DND-41 (cell line): ENCODE measurements around the gene OR2T29.

Experiments
- ATAC-seq: fragments of 200-7000 bp; cut with Tn5 transposase; 3 replicates; pipeline ENCODE4 v1.9.1; 2021; ENCODE audit warnings: low read depth; ENCODE audit not compliant: insufficient read depth
- DNase-seq: peaks from one replicate; pipeline ENCODE4 v3.0.0-alpha.2; 2020
- H2AFZ ChIP-seq: 2 replicates; pipeline ENCODE4 v1.6.0; 2012; ENCODE audit warnings: low read depth, low read length
- H3K27ac ChIP-seq: 2 replicates; pipeline ENCODE4 v1.5.1; 2012; ENCODE audit warnings: low read length, inconsistent platforms
- H3K27me3 ChIP-seq: fragments of 200-600 bp; sonication (generic); 2 replicates; pipeline ENCODE4 v1.6.0; 2012; ENCODE audit warnings: low read length, mild to moderate bottlenecking, inconsistent platforms; ENCODE audit not compliant: insufficient read depth, poor library complexity
- H3K36me3 ChIP-seq: 2 replicates; pipeline ENCODE4 v1.5.1; 2012; ENCODE audit warnings: low read length, inconsistent platforms; ENCODE audit not compliant: insufficient read depth
- H3K4me1 ChIP-seq: 2 replicates; pipeline ENCODE4 v1.5.1; 2012; ENCODE audit warnings: mild to moderate bottlenecking, low read length; ENCODE audit not compliant: insufficient read depth
- H3K4me2 ChIP-seq: 2 replicates; pipeline ENCODE4 v1.6.0; 2012; ENCODE audit warnings: mild to moderate bottlenecking, moderate library complexity, low read length, inconsistent platforms; ENCODE audit not compliant: insufficient read depth
- H3K4me3 ChIP-seq, 2 experiments: fragments of 200-600 bp in 1 of 2; shearing (Covaris generic) in 1 of 2; 2 replicates each; pipeline ENCODE4 v1.5.1; 2012 to 2016; ENCODE audit warnings: inconsistent platforms in 2 of 2, low read length in 2 of 2, mild to moderate bottlenecking in 2 of 2, low read depth in 1 of 2, moderate library complexity in 1 of 2
- H3K79me2 ChIP-seq: 2 replicates; pipeline ENCODE4 v1.6.0; 2012; ENCODE audit warnings: low read length, inconsistent platforms; ENCODE audit not compliant: insufficient read depth
- H3K9ac ChIP-seq: 2 replicates; pipeline ENCODE4 v1.6.0; 2012; ENCODE audit warnings: low read depth, mild to moderate bottlenecking, inconsistent platforms, low read length, moderate library complexity
- H3K9me3 ChIP-seq: 2 replicates; pipeline ENCODE4 v1.5.1; 2012; ENCODE audit warnings: low read length, moderate library complexity, mild to moderate bottlenecking, inconsistent platforms; ENCODE audit not compliant: insufficient read depth, severe bottlenecking
- H4K20me1 ChIP-seq: 2 replicates; pipeline ENCODE4 v1.6.0; 2012; ENCODE audit warnings: low read length; ENCODE audit not compliant: insufficient read depth
- CTCF ChIP-seq: IDR thresholded peaks from 2 replicates; pipeline ENCODE4 v1.5.1; 2012; ENCODE audit warnings: borderline replicate concordance, low read length, moderate library complexity, mild to moderate bottlenecking; ENCODE audit not compliant: poor library complexity, severe bottlenecking; ENCODE audit errors: extremely low read depth
- EZH2 ChIP-seq: IDR thresholded peaks from 3 replicates; pipeline ENCODE4 v1.6.1; 2012; ENCODE audit warnings: borderline replicate concordance, low read depth, mild to moderate bottlenecking, moderate library complexity, low read length, inconsistent platforms; ENCODE audit not compliant: severe bottlenecking

The OR2T29 gene

GRCh38 chr1:248590055-248590454, 27.5 kb upstream of the OR2T29 start:
- no peak overlapping the region for H3K4me2 ChIP-seq
- H3K36me3 ChIP-seq, result no peaks in the 10 kb centered on the region
- H3K4me3 ChIP-seq, result no peak overlapping the region
- no peaks in the 10 kb centered on the region for H3K4me1 ChIP-seq
- H3K79me2 ChIP-seq, result no peaks in the 10 kb centered on the region
- H2AFZ ChIP-seq, result no peak overlapping the region
- no peak overlapping the region for H3K9ac ChIP-seq
- no peaks in the 10 kb centered on the region for H3K9me3 ChIP-seq
- H4K20me1 ChIP-seq, result no peaks in the 10 kb centered on the region
- TF ChIP-seq EZH2 (no peak), CTCF (no peak)
- DNase-seq (no peak), ATAC-seq (no peak)
- H3K27ac ChIP-seq, result no peak overlapping the region
- no peaks in the 10 kb centered on the region for H3K27me3 ChIP-seq

GRCh38 chr1:248589334-248589733, 26.8 kb upstream of the OR2T29 start:
- no peaks in the 10 kb centered on the region for H3K4me1 ChIP-seq
- H3K9ac ChIP-seq, result no peak overlapping the region
- no peak overlapping the region for H3K4me2 ChIP-seq
- H3K4me3 ChIP-seq, result no peak overlapping the region
- H3K36me3 ChIP-seq, result no peaks in the 10 kb centered on the region
- ATAC-seq, result no peak
- H3K27ac ChIP-seq, result no peak overlapping the region
- H3K9me3 ChIP-seq, result no peaks in the 10 kb centered on the region
- no peak overlapping the region for H2AFZ ChIP-seq
- H3K79me2 ChIP-seq, result no peaks in the 10 kb centered on the region
- no peak for DNase-seq
- H4K20me1 ChIP-seq, result no peaks in the 10 kb centered on the region
- H3K27me3 ChIP-seq, result no peaks in the 10 kb centered on the region
- TF ChIP-seq EZH2 (no peak), CTCF (no peak)

- H3K27ac ChIP-seq, result no peak overlapping the region
- H3K4me1 ChIP-seq, result no peaks in the 10 kb centered on the region
- no peak for ATAC-seq
- no peak overlapping the region for H3K4me3 ChIP-seq
- no peaks in the 10 kb centered on the region for H4K20me1 ChIP-seq
- no peak for DNase-seq
- H2AFZ ChIP-seq, result no peak overlapping the region
- TF ChIP-seq CTCF, result no peak
- TF ChIP-seq EZH2, result no peak
- no peaks in the 10 kb centered on the region for H3K27me3 ChIP-seq
- no peaks in the 10 kb centered on the region for H3K9me3 ChIP-seq
- H3K79me2 ChIP-seq, result no peaks in the 10 kb centered on the region
- H3K9ac ChIP-seq, result no peak overlapping the region
- H3K4me2 ChIP-seq, result no peak overlapping the region
- H3K36me3 ChIP-seq, result no peaks in the 10 kb centered on the region
These were observed 22.7 kb upstream of the OR2T29 start for GRCh38 chr1:248585266-248585665.
